Measurements from ENCODE around the gene HAUS3. TPM values are rescaled to one million over a fixed set of nuclear protein-coding genes. Genes with fewer than 3 reads are reported as not detected.

The HAUS3 gene
- total RNA-seq, 1 experiment from 2014 or later, result 17.3 TPM

- TF ChIP-seq ZNF274 (IDR thresholded peaks at IDR 0.05; ENCODE audit: low read depth, low read length) (no peak), ATF3 (IDR thresholded peaks at IDR 0.05) (no peak), POLR2A (IDR thresholded peaks at IDR 0.05; ENCODE audit: borderline replicate concordance, extremely low read depth, insufficient read depth, insufficient read length) (no peak), RAD21 (IDR thresholded peaks at IDR 0.05; ENCODE audit: low read depth) (no peak), EZH2 (IDR thresholded peaks at IDR 0.05) (no peak), SIN3A (IDR thresholded peaks at IDR 0.05; ENCODE audit: low read depth) (no peak)
These were observed 49.2 kb upstream of the HAUS3 start (continued) for GRCh38 chr4:2290974-2291704.

GRCh38 chr4:2290488-2290887 is 48.6 kb upstream of the HAUS3 start:
- CTCF ChIA-PET, result no interaction called here
- RAD21 ChIA-PET (ENCODE audit: low non-redundant PET in 1 of 2, low total read pairs in 2 of 2, uncharacterized antibody in 2 of 2, unreplicated experiment in 2 of 2), result no interaction called here
- Histone ChIP-seq H3K9me2 (ENCODE audit: insufficient read depth) (no peaks in the 10 kb centered on the region), H3K4me1 (ENCODE audit: control insufficient read depth in 1 of 2, insufficient read depth in 2 of 2, low read length in 2 of 2) (peaks cover 0 to 4% of the 10 kb centered on the region in 2 experiments; a peak in 2 of 4 replicates), H3K27ac (ENCODE audit: low read depth, low read length) (no peak overlapping the region), H3K36me3 (ENCODE audit: control insufficient read depth in 1 of 2, insufficient read depth in 2 of 2, low read length in 2 of 2) (no peaks in the 10 kb centered on the region), H3K9me3 (ENCODE audit: control insufficient read depth in 1 of 2, insufficient read depth in 1 of 2, low read depth in 1 of 2, low read length in 2 of 2) (no peaks in the 10 kb centered on the region), H4K20me1 (ENCODE audit: insufficient read depth) (no peaks in the 10 kb centered on the region), H3K9ac (ENCODE audit: low read length) (no peak overlapping the region), H2AFZ (ENCODE audit: low read depth, low read length, poor library complexity, severe bottlenecking) (no peak overlapping the region), H3K4me3 (replicated peaks in 1 of 2; ENCODE audit: low read depth in 1 of 2, low read length in 2 of 2) (no peak overlapping the region), H3K4me2 (ENCODE audit: low read length) (no peak overlapping the region), H3K79me2 (ENCODE audit: insufficient read depth, low read length) (no peaks in the 10 kb centered on the region), H3K27me3 (ENCODE audit: insufficient read depth, low read length) (no peaks in the 10 kb centered on the region)
- no peak for TF ChIP-seq CTCF (IDR thresholded peaks at IDR 0.05 in 2 of 3, conservative IDR thresholded peaks at IDR 0.05 in 1 of 3; ENCODE audit: borderline replicate concordance in 1 of 3, insufficient read depth in 1 of 3, low read depth in 2 of 3, low read length in 2 of 3)
- no peak for TF ChIP-seq MAX (IDR thresholded peaks at IDR 0.05)
- no peak for TF ChIP-seq TCF7L2 (IDR thresholded peaks at IDR 0.05; ENCODE audit: borderline replicate concordance, extremely low read depth, insufficient read depth, insufficient read length)
- TF ChIP-seq ZFX (IDR thresholded peaks at IDR 0.05), result no peak
- TF ChIP-seq POLR2AphosphoS5 (IDR thresholded peaks at IDR 0.05; ENCODE audit: low read depth, low read length), result no peak
- no peak for TF ChIP-seq SP1 (IDR thresholded peaks at IDR 0.05; ENCODE audit: low read depth)
- no TSS peak for BruUV-seq (replicated peaks)
- no peak for DNase-seq (ENCODE audit: low read depth, low spot score)
- ATAC-seq, result no peak
- intact Hi-C loops (cut with micrococcal nuclease), result no loop called here
- POLR2A ChIA-PET, result no interaction called here
